ENCODE measurements around the gene MCOLN1. TPM values are rescaled to one million over a fixed set of nuclear protein-coding genes. Genes with fewer than 3 reads are reported as not detected.

Gene MCOLN1
- total and polyA plus RNA-seq, 9 of the 15 experiments (the other 6 are each of a cell fraction or from before 2014, with no cell fraction given), result 0.25 to 15.4 (median 7.1) TPM

- TF ChIP-seq CEBPZ (IDR thresholded peaks at IDR 0.05; ENCODE audit: borderline replicate concordance, low read depth, low read length) (no peak), JUND (IDR thresholded peaks at IDR 0.05; ENCODE audit: borderline replicate concordance, low read depth, low read length) (peak; percentile 35; the same call in 1 of the 2 replicates), JUND (tag; IDR thresholded peaks at IDR 0.05; ENCODE audit: borderline replicate concordance, low read depth, low read length) (no peak), MGA (IDR thresholded peaks at IDR 0.05) (peak; percentile 40; the same call in 1 of the 2 replicates)
- TF ChIP-seq, protein P1, sequence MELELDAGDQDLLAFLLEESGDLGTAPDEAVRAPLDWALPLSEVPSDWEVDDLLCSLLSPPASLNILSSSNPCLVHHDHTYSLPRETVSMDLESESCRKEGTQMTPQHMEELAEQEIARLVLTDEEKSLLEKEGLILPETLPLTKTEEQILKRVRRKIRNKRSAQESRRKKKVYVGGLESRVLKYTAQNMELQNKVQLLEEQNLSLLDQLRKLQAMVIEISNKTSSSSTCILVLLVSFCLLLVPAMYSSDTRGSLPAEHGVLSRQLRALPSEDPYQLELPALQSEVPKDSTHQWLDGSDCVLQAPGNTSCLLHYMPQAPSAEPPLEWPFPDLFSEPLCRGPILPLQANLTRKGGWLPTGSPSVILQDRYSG (tag; conservative IDR thresholded peaks at IDR 0.05; ENCODE audit: low read depth), result no peak
These were observed 42.9 kb downstream of the MCOLN1 start (continued) for GRCh38 chr19:7565332-7565731.

Measured in K562 (cell line).